ENCODE results near the gene NKAIN2.

NKAIN2 gene

DNA sequence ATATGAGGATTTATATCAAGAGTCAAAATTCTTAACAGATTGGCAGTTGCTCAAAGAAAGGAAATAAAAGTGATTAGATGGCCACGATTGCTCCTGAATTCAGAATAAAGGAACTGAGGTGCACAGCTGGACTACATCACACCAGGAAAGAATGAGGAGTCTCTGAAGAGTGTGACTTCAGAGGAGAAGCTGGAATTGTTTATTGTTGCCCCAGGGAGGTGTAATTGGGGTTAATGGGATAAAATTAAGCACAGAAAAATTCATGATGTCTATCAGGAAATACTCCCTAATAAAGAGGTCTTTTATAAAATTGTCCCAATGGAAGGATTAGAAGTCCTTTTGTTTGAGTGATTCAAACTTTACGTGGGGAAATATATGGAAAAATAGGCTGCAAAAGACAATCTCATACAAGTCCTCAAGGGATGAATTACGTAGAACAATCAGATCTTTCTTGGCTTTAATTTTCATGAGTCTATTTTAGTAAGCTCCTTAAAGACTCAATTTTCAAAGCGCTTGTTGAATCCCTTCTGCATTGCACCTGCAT, 950.0 kb downstream of the NKAIN2 start:
- no peak for DNase-seq (ENCODE audit: low read depth, low spot score)

DNA sequence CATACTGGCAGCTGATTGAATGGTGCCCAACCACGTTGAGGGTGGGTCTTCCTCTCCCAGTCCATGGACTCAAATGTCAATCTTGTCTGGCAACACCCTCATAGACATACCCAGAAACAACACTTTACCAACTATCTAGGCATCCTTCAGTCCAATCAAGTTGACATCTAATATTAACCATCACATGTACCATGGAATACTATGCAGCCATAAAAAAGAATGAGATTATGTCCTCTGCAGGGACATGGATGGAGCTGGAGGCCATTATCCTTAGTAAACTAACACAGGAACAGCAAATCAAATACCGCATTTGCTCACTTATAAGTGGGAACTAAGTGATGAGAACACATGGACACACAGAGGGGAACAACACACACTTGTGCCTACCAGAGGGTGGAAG, 951.7 kb downstream of the NKAIN2 start:
- DNase-seq (ENCODE audit: low read depth, low spot score), result no peak

DNA sequence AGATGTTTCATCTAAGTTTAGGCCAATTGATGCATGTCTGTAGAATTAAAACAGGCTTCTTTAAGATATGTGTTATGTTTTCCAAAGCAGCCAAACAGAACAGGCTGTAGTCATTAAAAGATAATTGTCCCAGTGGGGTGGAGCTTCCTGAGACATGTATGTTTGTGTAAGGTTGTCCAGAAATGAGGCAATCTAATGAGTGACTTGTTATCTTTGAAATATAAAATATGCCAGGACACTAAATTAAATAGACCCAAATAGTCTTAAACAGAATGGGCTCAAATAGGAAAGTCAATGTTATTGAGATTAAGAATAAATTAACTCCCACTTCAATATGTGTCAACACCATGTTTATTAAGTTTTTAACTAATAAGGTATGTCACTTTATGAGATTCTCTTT, 953.9 kb downstream of the NKAIN2 start:
- no peak for DNase-seq (ENCODE audit: low read depth, low spot score)

DNA sequence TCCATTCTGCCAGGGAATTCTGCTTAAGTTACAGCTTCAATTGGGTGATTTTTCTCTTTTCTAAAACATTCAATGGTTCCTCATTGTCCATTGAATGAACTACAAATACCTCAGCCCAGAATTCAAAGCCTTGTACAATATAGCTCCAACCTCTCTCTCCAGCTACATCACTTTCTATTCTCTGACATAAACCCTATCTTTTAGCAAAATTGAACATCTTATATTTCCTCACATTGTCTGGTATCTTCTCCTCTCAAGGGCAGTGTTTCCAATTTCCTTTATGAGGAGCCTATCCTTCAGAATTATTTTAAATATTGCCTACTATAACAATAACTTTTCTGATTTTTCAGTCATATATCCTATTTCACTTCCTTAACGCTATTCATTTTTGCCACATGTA, 955.0 kb downstream of the NKAIN2 start:
- DNase-seq (ENCODE audit: low read depth, low spot score), result no peak

DNA sequence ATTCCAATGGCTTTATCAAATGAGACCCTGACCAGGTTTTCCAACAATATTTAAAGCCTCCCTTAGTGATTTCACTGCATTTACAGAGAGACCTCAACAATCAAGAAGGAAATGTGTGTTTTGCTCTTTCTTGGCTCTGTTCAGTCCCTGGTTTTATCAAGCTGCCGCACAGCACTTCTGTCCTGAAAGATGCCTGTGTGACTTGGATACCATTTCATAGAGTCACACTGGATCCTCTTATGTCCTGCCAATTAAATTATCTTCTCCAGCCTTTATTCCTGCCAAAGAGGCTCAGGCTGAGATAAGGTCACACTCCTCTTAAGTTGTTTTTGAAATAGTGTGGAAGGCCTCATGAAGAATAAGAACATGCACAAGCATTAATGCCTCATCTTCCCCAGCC, 961.6 kb downstream of the NKAIN2 start:
- DNase-seq (ENCODE audit: low read depth, low spot score), result no peak

DNA sequence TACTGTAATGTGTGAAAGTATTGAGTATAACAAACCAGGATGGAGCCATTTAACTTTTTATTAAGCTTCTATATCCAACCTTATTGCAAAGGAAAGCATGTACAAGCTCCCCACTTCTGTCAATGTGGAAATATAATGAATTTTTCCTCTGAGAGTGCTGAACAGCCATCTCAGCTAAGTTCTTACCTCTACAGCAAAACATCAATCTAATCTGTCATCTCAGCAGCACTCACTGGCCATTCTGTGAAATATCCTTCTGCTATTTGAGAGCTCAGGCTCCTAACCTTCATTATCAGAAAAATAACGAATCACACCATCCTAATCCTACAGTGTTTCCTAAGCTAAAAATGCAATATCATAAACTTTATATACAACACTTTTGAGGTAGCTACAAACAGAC, 964.6 kb downstream of the NKAIN2 start:
- DNase-seq (ENCODE audit: low read depth, low spot score), result no peak

DNA sequence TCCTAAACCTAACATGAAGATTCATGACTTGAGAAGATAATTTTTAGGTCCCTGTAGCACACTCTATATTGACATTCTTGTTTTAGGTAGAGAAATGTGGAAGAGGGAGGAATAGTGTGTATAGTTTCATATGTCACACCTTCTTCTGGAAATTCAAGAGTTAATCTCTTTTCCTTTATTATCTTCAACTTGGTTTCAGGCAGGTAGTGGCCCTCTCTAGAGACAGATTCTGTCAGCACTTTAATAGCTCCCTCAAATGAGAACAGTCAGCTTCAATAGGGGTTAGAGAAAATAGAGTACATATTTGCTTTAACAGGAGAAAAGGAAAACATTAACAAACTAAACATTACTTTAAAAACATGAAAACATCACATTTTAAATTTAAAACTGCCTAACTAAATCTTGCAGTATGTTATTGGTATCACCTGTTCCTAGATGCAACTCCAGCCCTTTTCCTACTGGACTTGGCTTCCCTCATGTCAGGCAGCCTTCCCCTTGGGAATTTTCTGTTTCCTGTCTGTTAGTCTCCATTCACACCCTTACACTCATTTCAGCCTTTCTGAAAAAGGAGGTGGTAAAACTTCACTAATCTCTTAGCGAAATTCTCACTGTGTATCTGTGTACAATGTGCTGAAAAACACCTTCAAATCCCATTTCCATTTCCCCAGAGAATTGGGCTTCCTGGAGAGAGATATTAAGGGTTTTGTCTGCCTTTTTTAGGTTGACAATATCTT, 966.3 kb downstream of the NKAIN2 start:
- no peak for DNase-seq (ENCODE audit: low read depth, low spot score)

DNA sequence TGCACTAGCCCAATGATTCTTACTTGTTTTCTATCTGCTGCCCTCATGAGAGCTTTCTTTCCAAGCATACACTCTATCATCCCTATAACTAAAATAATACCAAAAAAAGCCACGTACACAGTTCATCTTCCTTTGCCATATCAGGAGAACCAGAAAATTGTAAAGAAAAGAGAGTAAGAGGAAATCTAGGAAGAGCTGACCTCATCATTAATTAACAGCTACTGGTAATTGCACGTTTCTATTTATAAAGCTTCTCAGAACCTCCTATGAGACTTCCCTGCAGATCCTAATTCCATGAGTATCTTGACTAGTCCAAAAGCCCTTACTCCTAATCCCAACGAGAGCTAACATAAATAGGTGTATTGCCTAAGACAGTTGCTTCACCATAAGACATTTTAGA, 967.1 kb downstream of the NKAIN2 start:
- no peak for DNase-seq (ENCODE audit: low read depth, low spot score)

DNA sequence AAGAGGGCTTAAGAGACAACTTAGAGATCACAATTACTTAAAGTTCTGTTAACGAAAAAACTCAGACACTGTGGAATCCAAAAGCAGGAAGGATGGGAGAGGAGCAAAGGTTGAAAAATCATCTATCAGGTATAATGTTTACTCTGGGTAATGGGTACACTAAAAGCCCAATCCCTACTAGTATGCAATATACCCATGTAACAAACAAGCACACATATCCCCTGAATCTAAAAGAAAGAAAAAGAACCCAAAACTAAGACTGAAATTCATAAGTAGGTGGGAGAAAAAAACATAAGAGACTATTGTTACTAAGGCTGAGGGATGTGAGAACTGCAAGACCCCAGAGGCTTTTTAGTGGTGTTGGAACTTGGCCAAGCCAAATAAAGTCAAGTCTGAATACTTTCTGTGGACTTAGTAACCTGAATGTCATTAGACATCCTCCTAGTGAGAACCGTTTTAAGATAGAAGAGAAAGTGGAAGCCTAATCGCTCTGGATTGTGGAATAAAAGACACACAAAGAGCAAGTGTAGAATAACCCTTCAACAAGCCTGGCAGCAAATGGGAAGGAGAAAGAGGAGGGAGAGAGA, 969.2 kb downstream of the NKAIN2 start:
- peak; percentile 35 for DNase-seq (ENCODE audit: low read depth, low spot score)

DNA sequence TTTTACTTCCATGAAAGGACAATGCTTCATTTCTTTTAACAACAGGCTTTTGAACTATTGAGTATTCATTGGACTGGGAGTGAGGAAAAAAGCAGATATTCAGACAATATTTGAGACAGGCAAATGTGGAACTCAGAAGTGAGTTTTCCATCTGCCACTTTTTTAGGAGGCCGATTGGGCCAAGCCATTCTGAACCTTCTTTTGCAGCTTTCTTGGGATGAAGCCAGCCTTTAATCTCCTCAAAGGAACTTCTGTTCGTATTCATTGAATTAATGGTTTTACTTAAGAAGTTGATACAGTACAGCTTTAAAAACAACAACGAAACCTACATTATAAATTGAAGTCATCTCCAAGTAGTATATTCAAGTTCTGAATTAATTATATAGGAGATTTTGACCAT, 971.5 kb downstream of the NKAIN2 start:
- DNase-seq (ENCODE audit: low read depth, low spot score), result no peak

DNA sequence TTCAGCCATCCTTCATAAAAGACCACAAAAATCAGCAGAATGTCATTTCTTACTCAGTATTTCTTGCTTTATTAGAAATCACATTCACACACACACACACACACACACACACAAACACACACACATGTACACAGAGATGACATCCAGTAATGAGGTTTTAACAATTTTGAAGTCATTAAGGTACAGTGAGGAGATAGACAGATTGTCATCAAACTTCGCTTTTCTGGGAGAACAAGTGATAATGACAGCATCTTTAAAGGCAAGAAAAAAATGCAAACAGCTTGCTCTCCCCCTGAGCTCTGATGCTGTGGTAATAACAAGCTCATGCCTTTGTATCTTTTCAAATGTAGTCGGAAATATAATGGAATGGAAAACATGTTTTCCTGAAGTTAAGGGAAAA, 974.2 kb downstream of the NKAIN2 start:
- DNase-seq (ENCODE audit: low read depth, low spot score), result no peak

DNA sequence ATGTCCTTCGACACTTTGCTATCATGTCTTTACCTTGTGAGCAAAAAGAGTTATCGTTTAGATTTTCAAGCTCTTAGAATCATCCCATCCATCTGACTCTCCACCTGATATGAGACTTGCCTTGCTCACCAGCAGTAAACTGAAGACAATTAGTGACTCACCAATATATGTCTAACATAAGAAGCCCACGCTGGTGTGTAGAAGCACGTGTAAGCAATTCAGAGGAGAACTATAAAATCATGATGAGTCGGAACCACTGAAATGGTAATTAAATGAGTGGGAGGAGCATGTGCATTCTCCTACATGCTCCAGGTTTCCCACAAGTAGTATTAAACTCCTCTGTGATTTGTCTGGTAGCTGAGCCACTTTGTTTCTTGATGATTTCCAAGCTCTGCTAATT, 977.0 kb downstream of the NKAIN2 start:
- no peak for DNase-seq (ENCODE audit: low read depth, low spot score)

DNA sequence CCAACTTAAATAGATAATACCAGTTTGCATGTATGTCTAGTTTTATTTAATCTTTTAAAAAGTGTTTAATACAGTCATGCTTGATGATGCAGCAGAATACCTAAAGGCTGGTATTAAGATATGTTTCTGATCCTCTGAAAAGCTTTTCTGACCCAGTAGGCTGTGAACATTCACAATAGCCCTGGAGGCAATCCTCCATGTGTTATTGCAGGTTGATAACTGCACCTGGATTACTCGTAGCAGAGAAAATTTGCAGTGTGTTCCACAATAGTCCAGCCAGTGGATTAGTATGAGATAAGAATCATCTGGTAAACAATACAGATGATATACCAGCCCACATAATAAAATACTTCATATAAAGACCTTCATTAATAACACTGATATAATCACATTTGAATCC, 979.7 kb downstream of the NKAIN2 start:
- DNase-seq (ENCODE audit: low read depth, low spot score), result no peak

DNA sequence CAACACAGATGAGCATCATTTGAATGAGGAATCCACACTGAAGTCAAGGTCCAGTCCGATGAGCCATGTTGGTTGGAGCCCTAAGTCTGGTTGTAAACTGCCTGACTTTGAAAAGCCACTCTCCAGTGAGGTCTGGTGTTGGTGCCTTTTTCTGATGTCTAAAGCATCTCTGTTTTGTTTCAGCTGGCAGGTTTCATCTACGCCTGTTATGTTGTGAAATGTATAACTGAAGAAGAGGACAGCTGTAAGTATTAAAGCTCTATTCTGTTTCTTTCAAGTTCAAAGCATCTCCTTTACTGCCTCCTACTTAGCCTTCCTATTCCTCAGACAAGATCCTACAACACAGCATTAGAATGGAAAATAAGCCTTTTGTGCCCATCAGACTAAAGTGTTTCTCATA, 987.5 kb downstream of the NKAIN2 start:
- DNase-seq (ENCODE audit: low read depth, low spot score), result no peak

DNA sequence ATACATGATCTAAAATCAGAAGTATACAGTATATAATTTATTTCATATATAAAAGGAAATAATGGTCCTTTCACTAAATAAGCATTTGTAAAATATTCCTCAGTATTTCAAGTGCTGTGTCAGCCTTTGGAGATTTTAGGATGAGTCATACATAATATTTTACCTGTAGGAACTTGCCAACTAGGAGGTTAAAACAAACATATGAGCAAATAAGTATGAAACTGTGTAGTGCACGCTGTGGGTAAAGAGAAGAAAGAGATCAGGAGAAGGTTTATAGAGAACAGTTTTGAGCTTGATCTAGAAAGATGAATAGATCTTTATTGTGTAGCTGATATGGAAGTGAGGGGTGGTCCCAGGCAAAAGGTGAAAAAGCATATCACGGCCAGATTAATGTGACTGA, 988.7 kb downstream of the NKAIN2 start:
- DNase-seq (ENCODE audit: low read depth, low spot score), result no peak

DNA sequence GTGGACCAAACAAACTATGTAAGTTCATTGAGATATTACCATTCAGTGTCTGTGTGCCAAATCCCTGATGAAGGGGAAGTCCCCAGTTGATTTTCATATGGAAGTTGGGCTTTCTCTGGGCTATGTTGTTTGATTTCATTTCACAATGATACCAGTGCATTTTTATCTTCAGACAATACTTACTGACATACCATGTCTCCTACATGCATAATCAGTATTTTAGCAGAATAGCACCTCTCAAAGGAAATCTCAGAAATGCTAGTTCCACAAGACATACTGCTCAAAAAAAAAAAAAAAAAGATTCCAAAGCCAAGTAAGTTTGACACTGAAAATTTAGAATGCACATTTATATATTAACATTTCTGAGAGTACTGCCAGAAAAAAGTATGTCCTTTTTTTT, 989.7 kb downstream of the NKAIN2 start:
- no peak for DNase-seq (ENCODE audit: low read depth, low spot score)

DNA sequence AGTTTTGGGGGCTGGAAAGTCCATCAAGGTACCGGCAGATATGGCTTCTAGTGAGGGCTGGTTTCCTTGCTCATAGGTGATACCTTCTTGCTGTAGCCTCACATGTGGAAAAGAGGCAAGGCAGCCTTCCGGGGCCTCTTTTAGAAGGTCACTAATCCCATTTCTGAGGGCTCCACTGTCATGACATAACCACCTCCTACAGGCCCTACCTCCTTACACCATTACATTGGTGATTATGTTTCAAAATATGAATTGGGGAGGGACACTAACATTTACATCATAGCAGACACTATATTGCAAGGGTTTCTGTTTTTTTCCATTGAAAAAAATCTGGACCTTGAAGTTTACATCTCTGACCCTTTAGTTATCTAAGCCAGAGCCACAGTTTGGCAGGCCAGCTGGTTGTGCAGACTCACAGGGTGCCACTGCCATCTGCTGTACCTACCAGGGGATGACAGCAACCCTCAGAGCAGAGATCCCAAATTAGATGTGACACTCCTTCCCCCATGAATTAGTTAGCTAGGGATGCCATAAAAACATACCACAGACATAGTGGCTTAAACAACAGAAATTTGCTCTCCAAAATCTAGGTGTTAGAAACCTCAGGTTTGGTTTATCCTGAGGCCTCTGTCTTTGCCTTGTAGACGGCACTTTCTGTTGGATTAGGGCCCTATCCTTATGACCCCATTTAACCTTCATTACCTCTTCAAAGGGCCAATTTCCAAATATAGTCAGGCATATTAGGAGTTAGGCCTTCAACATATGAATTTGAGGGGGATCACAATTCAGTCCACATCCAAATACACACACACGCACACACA, 992.2 kb downstream of the NKAIN2 start:
- no peak for DNase-seq (ENCODE audit: low read depth, low spot score)

DNA sequence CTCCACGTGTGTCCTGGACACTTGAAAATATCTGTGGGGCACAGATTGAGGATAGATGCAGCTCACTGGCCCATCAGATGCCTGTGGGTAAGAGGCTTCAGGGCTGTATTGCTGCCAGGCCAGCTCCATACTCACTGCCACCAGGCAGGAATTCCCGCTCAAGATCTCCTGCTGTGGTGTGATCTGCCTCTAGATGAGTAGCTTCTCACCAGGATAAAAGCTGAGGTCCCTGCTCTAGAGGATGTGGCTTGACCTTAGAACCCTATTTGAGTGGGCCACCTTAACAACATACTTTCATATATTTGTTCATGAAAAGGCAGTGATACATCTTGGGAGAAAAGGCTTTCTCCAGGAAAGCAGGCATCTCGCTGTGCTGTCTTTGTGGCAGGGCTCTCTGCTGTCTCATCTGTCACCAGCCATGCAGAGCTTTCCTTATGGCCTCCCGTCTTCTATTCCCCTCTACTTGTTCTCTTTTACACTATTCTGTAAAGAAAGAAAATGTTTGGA, 992.9 kb downstream of the NKAIN2 start:
- DNase-seq (ENCODE audit: low read depth, low spot score), result no peak

DNA sequence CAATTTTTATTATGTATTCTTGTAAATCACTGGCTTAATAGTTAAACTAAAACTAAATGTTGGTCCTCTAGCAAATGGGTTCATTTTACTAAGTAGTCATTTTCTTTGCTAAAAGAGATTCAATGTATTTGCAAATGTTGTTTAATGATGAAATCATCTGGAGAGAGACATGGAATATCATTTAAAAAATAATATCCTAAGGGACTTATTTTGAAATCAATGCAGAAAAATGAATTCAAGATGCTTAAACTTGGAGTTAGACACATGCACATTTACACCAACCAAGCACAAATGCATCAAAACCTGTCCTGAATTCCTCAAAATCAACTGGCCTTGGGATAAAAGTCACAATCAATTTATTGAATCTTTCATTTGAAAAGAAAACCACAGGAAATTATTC, 993.6 kb downstream of the NKAIN2 start:
- DNase-seq (ENCODE audit: low read depth, low spot score), result no peak

DNA sequence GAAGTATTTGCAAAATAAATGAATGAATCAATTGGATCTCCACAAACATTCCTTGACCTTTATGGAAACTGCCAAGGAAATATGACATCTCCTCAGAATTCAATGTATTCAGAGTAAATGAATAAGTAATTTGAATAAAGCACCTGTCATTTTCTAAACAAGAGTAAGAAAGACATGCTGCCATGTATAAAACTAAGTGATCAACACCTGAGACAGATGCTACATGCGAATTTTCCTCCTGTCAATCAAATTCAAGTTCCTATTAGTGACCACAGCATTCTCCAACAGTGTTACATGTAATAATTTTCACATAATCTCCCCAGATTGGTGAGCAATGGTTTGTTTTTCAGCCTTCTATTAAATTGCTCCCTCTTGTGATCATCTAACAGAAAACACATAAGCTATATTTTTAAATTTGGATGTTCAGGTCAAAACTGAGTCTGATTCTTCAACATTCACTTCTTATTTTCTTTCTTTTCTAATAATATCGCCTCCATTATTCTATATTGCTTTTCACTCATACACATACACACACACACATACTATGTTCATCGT, 995.4 kb downstream of the NKAIN2 start:
- DNase-seq (ENCODE audit: low read depth, low spot score), result no peak

DNA sequence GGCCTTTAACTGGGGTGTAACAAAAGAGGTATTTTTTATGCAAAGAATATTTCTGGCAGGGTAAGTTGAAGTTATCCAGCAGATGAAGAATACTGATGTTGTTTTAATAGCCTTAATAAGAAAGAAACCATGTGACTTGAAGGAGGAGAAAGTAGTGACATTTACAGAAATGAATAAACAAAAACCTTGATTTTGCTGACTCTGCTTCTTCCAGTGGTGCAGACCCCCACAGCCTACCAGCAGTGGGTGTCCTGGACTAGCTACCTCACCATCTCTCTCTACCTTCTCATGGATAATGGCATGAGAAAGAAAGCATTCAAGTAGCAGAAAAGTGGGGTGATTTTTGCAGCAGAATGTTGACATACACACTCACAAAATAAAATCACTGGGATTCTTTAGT, 996.0 kb downstream of the NKAIN2 start:
- DNase-seq (ENCODE audit: low read depth, low spot score), result no peak

DNA sequence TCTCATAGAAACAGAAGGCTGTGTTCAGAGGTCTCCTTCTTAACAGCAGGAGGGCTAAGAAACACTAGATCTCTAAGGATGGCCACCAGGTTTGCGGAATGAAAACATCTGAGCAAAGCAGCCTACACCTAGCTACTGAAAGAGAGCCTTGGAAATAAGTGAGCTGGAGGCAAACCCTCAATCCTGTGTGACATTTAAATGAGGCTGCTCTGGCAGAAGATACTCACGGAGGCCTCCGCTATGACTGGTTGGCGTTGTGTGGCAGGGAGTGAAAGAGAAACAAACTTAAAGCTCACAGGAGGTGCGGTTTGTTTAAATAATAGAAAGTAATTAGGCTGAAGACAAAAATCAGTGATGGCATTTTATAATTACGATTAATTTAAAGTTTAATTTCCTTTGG, 996.6 kb downstream of the NKAIN2 start:
- DNase-seq (ENCODE audit: low read depth, low spot score), result no peak
